Adipose tissue (tissue), 3 donors: ENCODE data around the gene ARHGAP1. TPM values are rescaled to one million over a fixed set of nuclear protein-coding genes. Genes with fewer than 3 reads are reported as not detected.

Source experiments
- H3K27ac ChIP-seq: one replicate; pipeline ENCODE4 v1.5.1; 2013; ENCODE audit warnings: low read depth, low read length
- WGBS, 3 donors: extraction: QIAGEN DNeasy Blood & Tissue Kit; methylation state at CpG; one replicate each; pipeline ENCODE4 v1.1.7; 2013; 5-methylcytosine and 5-hydroxymethylcytosine counted together
- polyA plus RNA-seq, 3 donors: library from polyadenylated mRNA; stranded (reverse); fragments of 200-250 nt; gene quantifications; one replicate each; pipeline ENCODE4 v1.2.3, GENCODE V29; 2013
- donor health status: healthy with polysubstance abuse.
- donor health status: Bipolar disorder and iron deficiency.
- donor health status: healthy.

The ARHGAP1 gene
- polyA plus RNA-seq, 3 donors: 20.4 to 57.6 (median 47.7) TPM

DNA sequence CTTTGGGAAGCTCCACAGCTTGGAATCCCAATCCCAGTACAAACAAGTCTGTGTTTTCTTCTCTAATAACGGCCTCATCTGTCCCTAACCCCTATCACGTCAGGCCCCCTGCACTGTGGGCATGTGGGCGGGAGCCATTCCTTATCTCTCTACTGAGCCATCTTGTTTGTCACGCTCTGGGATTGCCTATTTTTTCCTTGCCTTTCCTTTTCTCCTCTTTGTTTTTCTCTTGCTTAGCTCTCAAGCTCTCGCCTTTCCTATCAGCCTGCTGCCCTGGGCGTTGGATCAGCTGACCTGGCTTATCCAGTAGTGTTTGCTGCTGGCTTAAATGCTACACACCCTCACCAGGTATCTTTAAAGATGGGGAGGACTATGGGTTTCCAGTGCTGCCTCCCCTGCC lies 35.8 kb downstream of the ARHGAP1 start:
- WGBS, 3 donors: 64 to 76% (median 71%) methylated on average over 6 of the region's 6 CpGs
- H3K27ac ChIP-seq: no peak overlapping the region

DNA sequence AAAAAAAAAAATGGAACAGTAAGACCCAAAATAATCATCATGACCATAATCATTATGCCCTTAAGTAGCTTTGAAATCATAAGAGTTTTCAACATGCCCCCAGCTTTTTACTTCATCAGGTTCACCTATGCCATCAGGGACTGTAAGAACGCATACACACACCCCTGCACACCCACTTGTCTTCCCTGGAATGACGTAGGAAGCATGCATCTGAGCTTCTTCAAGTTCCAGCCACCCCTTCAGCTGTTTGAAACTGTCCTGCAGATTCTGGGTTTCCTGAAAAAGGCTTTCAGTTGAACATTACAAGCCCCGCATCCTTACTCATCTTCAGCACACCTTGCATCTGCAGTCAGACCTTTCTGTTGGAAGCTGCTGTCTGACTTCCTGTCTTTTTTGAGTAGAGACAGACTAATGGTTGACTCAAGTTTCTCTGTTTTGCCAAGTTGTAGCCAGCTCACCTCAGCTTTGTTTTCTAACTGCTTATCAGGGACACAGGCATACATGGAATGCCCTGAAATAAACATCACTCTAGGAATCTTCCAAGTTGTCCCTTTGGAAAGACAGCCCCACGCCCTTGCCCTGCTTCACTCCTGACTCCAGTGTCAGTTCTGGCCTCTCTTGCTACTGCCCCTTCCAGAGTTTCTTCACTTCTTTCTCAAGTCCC lies 37.0 kb downstream of the ARHGAP1 start:
- WGBS, 3 donors: 81 to 84% (median 84%) methylated on average over 4 of the region's 4 CpGs
- no peak overlapping the region for H3K27ac ChIP-seq

DNA sequence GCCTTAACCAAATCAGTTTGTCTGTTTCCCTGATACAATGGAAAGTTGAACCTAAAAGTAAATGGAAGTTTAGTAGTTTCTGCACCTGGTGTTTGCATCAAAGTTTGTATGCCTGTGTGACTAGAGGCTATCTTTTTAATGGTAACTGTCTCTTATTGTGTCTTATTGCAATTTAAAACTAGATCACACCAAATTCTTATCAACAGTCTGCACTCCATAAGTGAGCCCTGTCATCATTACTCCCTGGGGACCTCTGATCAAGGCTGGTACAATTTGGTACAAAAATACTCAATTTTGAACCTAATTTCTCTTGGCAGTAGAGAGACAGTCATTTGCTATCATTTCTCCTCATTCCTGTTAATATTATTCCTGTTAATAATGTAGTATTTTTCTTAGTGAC lies 38.1 kb downstream of the ARHGAP1 start:
- no peak overlapping the region for H3K27ac ChIP-seq

- no peak overlapping the region for H3K27ac ChIP-seq
Observed at GRCh38 chr11:46661836-46662235, 38.6 kb downstream of the ARHGAP1 start.

GRCh38 chr11:46659908-46660307 lies 40.5 kb downstream of the ARHGAP1 start:
- no peak overlapping the region for H3K27ac ChIP-seq
- WGBS, 3 donors: 50 to 78% (median 58%) methylated on average over 1 of the region's 1 CpG

- WGBS, 3 donors: 54 to 88% (median 55%) methylated on average over 4 of the region's 4 CpGs
- no peak overlapping the region for H3K27ac ChIP-seq
Observed at GRCh38 chr11:46658259-46658658, 42.2 kb downstream of the ARHGAP1 start.

- WGBS, 3 donors: 87 to 96% (median 92%) methylated on average over 3 of the region's 3 CpGs
- H3K27ac ChIP-seq: no peak overlapping the region
Observed at GRCh38 chr11:46657186-46657585, 43.2 kb downstream of the ARHGAP1 start.

GRCh38 chr11:46655631-46656030 lies 44.8 kb downstream of the ARHGAP1 start:
- H3K27ac ChIP-seq: no peak overlapping the region
- 78 to 92% (median 85%) methylated on average over 4 of the region's 4 CpGs for WGBS, 3 donors

GRCh38 chr11:46649180-46649738 lies 51.2 kb downstream of the ARHGAP1 start:
- WGBS, 3 donors: 53 to 79% (median 56%) methylated on average over 2 of the region's 2 CpGs
- no peak overlapping the region for H3K27ac ChIP-seq

DNA sequence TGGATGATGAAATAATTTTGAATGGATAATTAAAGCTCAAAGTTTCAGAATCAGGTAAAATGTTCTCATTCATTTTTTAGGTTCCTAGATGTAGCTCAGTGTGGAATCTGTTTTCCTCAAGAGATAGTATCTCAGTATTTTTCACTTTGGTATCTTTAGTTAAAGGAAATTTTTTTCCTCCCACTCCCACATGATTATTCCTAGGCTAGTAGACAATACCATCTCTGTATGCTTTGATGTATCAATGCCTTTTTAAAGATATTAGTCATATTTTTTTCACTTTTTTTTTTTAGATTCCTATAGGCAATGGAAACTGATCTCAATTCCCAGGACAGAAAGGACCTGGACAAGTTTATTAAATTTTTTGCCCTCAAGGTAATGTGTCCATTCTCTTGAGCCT lies 56.4 kb downstream of the ARHGAP1 start:
- no peak overlapping the region for H3K27ac ChIP-seq

- 80 to 99% (median 99%) methylated on average over 3 of the region's 3 CpGs for WGBS, 3 donors
Observed at GRCh38 chr11:46643531-46643930, 56.9 kb downstream of the ARHGAP1 start.

GRCh38 chr11:46642627-46643335 lies 57.6 kb downstream of the ARHGAP1 start:
- no peak overlapping the region for H3K27ac ChIP-seq
- WGBS, 3 donors: 74 to 89% (median 84%) methylated on average over 8 of the region's 8 CpGs

More at GRCh38 chr11:46643531-46643930, 56.9 kb downstream of the ARHGAP1 start:
- no peak overlapping the region for H3K27ac ChIP-seq

DNA sequence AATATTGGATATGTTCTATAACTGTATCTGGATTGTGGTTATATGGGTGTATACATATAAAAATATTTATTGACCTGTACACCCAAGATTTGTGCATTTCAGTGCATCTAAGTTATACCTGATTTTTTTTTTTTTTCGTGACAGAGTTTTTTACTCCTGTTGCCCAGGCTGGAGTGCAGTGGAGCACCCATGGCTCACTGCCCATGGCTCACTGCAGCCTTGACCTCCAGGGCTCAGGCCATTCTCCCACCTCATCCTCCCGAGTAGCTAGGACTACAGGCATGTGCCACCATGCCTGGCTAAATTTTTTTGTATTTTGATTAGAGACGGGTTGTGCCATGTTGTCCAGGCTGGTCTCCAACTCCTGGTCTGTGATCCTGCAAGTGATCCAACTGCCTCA lies 58.8 kb downstream of the ARHGAP1 start:
- WGBS, 3 donors: 80 to 93% (median 89%) methylated on average over 3 of the region's 3 CpGs
- H3K27ac ChIP-seq: no peak overlapping the region

DNA sequence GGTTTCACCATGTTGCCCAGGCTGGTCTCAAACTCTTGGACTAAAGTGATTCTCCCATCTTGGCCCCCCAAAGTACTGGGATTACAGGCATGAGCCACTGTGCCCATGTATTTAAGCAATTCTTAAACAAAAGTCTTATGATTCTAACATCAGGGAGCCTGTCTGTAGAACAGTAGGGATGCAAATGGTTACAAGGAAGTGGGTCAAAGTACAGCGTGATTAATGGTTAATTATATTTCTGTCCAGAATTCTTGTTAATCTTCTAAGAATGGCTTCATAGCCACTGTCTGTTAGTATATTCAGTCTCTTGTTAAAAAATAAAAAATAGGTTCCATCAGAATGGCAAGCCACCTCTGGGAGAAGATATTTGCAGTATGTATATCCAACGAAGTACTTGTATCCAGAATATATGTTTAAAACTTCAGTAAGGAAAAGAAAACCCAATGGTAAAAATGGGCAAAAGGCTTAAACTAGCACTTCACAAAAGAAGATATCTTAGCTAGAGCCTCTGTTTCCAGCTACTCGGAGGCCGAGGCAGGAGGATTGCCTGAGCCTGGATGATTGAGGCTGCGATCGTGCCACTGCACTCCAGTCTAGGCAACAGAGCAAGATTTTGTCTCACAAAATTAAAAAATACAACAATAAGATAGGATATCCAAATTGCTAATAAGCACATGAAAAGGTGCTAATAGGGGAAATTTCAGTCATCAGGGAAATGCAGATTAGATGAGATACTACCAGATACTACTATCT lies 60.2 kb downstream of the ARHGAP1 start:
- 86 to 93% (median 93%) methylated on average over 6 of the region's 6 CpGs for WGBS, 3 donors
- H3K27ac ChIP-seq: no peak overlapping the region

DNA sequence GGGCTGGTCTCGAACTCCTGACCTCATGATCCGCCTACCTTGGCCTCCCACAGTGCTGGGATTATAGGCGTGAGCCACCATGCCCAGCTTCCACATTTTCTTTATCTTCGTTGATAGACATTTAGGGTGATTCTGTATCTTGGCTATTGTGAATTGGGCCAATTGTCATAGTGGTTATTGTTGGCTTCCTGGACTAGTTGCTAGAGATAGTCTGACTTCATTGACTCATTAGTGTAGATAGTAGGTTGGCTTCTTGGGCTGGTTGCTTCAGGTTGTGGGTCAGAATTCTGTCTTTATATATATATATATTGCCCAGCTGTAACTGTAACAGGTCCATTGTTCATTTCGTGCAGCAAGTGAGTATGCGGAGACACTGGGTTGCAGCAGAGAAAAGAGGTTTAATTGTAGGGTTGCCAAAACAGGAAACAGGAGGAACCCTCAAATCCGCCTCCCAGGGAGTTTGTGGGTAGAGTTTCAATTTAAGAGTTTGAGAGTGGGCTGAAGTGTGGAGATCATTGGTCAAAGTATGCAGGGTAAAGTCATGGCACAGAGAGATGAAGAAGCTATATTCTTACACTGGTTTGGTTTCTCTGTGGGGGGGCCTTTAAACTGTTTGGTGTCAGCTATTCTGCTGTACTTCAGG lies 61.1 kb downstream of the ARHGAP1 start:
- WGBS, 3 donors: 83 to 96% (median 88%) methylated on average over 7 of the region's 7 CpGs
- no peak overlapping the region for H3K27ac ChIP-seq

GRCh38 chr11:46637546-46637945 lies 62.9 kb downstream of the ARHGAP1 start:
- WGBS, 3 donors: 95 to 99% (median 98%) methylated on average over 5 of the region's 5 CpGs
- H3K27ac ChIP-seq: no peak overlapping the region

DNA sequence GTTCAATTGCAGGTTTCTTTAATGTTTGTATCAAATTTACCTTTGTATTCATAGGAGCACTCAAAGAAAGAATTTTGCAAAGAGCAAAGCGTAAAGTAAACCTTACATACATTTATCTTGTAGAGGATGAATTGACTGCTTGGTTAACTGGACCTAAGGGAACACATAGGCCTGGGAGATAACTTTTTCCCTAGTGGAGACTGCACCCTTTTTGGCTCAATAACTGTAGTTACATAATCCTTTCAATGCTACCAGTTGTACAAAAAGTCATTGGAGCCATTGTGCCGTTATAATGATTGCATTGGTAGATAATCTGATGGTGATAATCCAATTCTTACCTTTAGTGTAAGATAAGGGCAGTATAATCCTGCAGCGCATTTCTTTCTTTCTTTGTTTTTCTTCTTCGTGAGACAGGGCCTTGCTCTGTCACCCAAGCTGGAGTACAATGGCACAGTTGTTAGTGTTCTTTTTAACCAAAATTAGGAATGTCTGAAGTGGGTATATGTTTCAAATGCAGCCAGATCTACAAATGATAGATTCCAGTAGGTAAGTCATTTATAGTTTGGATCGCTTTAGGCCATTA lies 64.8 kb downstream of the ARHGAP1 start:
- H3K27ac ChIP-seq: no peak overlapping the region
- 79 to 87% (median 82%) methylated on average over 5 of the region's 5 CpGs for WGBS, 3 donors
